ENCODE measurements around the gene LCOR. TPM values are rescaled to one million over a fixed set of nuclear protein-coding genes. Genes with fewer than 3 reads are reported as not detected.

Gene LCOR
- total and polyA plus RNA-seq, 8 donors, result 2.0 to 61.3 (median 18.0) TPM

DNA sequence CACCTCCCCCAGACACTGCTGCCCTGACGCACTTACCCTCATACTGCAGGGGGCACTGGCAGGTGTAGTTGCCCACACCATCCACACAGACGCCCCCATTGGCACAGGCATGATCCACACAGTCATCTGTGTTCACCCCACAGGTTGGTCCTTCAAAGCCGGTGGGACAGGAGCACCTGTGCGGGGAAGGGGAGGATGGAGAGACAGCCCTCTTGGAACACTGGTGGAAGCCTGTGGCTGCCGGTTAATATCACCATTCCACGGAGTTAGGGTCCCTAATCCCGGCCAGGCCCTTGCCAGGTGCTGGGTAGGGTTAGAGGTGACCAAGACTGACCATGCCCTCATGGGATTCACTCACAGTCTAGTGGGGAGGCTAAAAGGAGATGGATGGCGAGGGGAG, 181.9 kb downstream of the LCOR start:
- intact Hi-C loops (cut with DNase I; ENCODE audit: low total_unique reads), result no loop called here
- WGBS, 5 donors, result 83 to 92% (median 85%) methylated on average over 4 to 8 of the region's 8 CpGs
- TF ChIP-seq EP300 (IDR thresholded peaks at IDR 0.05) (no peak), POLR2A (IDR thresholded peaks at IDR 0.05) (no peak), POLR2AphosphoS5 (IDR thresholded peaks at IDR 0.05) (no peak)
- TF ChIP-seq, protein P1, sequence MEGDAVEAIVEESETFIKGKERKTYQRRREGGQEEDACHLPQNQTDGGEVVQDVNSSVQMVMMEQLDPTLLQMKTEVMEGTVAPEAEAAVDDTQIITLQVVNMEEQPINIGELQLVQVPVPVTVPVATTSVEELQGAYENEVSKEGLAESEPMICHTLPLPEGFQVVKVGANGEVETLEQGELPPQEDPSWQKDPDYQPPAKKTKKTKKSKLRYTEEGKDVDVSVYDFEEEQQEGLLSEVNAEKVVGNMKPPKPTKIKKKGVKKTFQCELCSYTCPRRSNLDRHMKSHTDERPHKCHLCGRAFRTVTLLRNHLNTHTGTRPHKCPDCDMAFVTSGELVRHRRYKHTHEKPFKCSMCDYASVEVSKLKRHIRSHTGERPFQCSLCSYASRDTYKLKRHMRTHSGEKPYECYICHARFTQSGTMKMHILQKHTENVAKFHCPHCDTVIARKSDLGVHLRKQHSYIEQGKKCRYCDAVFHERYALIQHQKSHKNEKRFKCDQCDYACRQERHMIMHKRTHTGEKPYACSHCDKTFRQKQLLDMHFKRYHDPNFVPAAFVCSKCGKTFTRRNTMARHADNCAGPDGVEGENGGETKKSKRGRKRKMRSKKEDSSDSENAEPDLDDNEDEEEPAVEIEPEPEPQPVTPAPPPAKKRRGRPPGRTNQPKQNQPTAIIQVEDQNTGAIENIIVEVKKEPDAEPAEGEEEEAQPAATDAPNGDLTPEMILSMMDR (IDR thresholded peaks at IDR 0.05), result no peak

DNA sequence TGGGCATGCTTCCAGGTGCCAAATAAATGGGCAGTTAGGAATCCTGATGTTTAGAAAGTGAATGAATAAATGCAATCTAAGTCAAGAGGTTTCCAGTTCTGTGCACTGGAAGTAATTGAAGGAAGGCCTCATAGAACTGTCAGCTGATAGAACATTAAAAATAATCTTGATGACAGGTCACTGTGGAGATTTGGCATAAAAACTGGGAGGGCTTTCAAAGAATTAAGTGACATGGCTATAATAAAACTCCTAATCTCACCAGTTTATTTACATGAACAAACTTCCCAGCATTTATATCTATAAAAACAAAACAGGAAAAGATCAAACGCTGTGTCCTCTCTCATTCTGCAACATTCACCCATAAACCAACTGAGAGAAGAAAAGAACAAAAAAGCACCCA, 183.1 kb downstream of the LCOR start:
- Histone ChIP-seq H3K4me1 (peaks cover 1 to 5% (median 2%) of the 10 kb centered on the region in 4 donors), H3K4me3 (no peak overlapping the region), H3K27me3 (no peaks in the 10 kb centered on the region), H3K36me3 (no peaks in the 10 kb centered on the region), H3K9me3 (no peaks in the 10 kb centered on the region), H3K27ac (no peak overlapping the region)
- intact Hi-C loops (cut with DNase I; ENCODE audit: low total_unique reads), result no loop called here
- no peak for DNase-seq
- WGBS, 5 donors, result 22 to 69% (median 41%) methylated on average over 1 of the region's 1 CpG
- no peak for TF ChIP-seq EP300 (IDR thresholded peaks at IDR 0.05)
- TF ChIP-seq, protein P1 (IDR thresholded peaks at IDR 0.05), result no peak
- no peak for TF ChIP-seq POLR2AphosphoS5 (IDR thresholded peaks at IDR 0.05)
- TF ChIP-seq POLR2A (IDR thresholded peaks at IDR 0.05), result no peak

More for the DNA sequence above, 181.9 kb downstream of the LCOR start:
- no peak for DNase-seq
- no peaks in the 10 kb centered on the region for H3K4me1 ChIP-seq
- H3K27ac ChIP-seq, result no peak overlapping the region
- H3K36me3 ChIP-seq, result no peaks in the 10 kb centered on the region
- no peaks in the 10 kb centered on the region for H3K27me3 ChIP-seq
- H3K9me3 ChIP-seq, result no peaks in the 10 kb centered on the region
- no peak overlapping the region for H3K4me3 ChIP-seq

DNA sequence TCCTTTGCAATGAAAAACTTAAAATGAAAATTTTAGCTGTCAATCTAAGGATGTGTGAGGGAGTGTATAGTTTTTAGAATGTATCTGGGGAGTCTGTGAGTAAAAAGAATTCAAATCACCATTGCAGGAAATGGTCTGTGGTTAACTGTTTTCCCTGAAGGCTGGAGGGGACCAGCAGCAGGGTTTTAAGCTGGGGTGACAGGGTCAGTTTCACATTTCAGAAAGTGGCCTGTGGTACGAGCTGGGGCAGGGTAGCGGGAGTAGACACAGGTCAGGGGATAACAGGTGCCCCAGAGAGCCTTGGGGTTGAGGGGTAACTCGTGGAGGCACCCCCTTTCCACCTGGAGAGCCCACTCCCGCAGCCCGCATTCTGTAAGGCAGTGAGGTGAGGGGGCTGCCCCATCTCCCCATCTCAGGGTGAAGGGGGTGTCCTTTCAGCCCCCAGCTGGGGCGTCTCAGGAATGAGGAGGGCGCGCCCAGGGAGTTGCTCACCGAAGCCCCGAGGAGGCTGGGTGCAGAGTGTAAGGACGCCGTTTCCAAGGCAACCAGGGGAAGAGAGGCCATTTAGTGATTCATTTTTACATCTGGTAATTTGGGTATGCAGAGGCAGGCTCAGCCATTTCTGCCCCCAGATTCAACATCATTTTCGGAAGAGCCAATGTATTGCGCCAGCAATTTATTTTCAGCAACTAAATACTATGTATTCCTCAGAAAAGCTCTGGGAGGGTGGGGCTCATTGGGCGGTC, 184.8 kb downstream of the LCOR start:
- intact Hi-C loops (cut with DNase I; ENCODE audit: low total_unique reads), result no loop called here
- no peak overlapping the region for H3K4me3 ChIP-seq
- H3K27ac ChIP-seq, result no peak overlapping the region
- no peaks in the 10 kb centered on the region for H3K9me3 ChIP-seq
- H3K36me3 ChIP-seq, result no peaks in the 10 kb centered on the region
- TF ChIP-seq, protein P1 (IDR thresholded peaks at IDR 0.05), result no peak
- no peaks in the 10 kb centered on the region for H3K27me3 ChIP-seq
- no peak for DNase-seq
- WGBS, 5 donors, result 74 to 80% (median 76%) methylated on average over 11 to 15 of the region's 15 CpGs
- H3K4me1 ChIP-seq, result peaks cover 6 to 22% (median 13%) of the 10 kb centered on the region in 4 donors

DNA sequence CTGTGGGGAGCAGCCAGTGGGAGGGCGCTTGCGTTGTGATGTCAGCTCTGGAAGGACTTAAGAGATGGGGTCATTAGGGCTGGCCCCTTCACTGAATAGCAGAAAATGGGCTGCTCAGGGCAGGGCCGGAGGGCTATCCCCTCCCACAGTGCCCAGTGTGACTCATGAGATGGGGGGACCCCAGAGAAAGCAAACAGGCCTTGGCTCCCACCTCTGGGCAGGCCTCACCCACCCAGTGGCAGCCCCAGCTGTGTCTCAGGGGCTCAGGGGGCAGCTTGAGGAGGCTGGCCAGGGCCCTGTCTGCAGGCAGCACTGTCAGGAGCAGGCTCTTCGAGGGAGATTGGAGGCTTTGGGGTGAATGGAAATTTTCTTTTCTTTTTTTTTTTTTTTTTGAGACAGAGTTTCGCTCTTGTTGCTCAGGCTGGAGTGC, 185.4 kb downstream of the LCOR start:
- Histone ChIP-seq H3K27me3 (no peaks in the 10 kb centered on the region), H3K9me3 (no peaks in the 10 kb centered on the region), H3K4me1 (peaks cover 6 to 22% (median 13%) of the 10 kb centered on the region in 4 donors), H3K27ac (no peak overlapping the region), H3K4me3 (no peak overlapping the region), H3K36me3 (no peaks in the 10 kb centered on the region)
- WGBS, 5 donors, result 88 to 96% (median 92%) methylated on average over 4 to 5 of the region's 5 CpGs
- intact Hi-C loops (cut with DNase I; ENCODE audit: low total_unique reads), result no loop called here
- no peak for TF ChIP-seq POLR2A (IDR thresholded peaks at IDR 0.05)
- TF ChIP-seq EP300 (IDR thresholded peaks at IDR 0.05), result no peak
- TF ChIP-seq, protein P1 (IDR thresholded peaks at IDR 0.05), result no peak
- TF ChIP-seq POLR2AphosphoS5 (IDR thresholded peaks at IDR 0.05), result no peak
- DNase-seq, result no peak
